ENCODE measurements around the gene MVB12B.

Gene MVB12B

GRCh38 chr9:126331964-126332748, 5.5 kb downstream of the MVB12B start:
- DNase-seq = no peak

- no peak for DNase-seq
Measured at GRCh38 chr9:126334721-126335621, 8.3 kb downstream of the MVB12B start.

GRCh38 chr9:126335837-126336735, 9.5 kb downstream of the MVB12B start:
- no peak for DNase-seq

DNA sequence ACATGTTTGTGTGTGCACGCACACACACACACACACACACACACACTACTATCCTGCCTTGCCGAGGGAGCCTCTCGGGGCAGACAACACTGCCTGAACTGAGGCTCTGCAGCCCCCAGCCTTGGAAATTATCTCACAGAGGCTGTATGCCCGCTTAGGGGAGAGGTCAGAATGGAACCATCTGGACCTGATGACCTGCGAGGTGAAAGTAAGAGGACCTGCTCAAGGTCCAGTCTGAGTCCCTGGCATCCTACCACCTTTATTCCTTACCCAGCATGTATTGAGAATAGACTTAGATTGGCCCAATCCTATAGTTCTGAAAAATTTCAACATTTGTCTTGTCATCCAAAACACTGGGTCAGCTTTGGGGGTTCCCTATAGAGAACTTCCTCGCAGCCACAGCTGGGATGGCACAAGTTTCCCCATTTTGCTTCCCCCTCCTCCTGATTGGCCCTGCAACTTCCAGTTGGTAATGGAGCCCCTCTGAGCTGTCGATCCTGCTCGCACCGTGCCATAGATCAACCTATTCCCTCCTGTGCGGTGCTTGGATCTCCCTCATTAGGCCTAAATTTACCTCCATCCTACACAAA, 10.2 kb downstream of the MVB12B start:
- no peak for DNase-seq

DNA sequence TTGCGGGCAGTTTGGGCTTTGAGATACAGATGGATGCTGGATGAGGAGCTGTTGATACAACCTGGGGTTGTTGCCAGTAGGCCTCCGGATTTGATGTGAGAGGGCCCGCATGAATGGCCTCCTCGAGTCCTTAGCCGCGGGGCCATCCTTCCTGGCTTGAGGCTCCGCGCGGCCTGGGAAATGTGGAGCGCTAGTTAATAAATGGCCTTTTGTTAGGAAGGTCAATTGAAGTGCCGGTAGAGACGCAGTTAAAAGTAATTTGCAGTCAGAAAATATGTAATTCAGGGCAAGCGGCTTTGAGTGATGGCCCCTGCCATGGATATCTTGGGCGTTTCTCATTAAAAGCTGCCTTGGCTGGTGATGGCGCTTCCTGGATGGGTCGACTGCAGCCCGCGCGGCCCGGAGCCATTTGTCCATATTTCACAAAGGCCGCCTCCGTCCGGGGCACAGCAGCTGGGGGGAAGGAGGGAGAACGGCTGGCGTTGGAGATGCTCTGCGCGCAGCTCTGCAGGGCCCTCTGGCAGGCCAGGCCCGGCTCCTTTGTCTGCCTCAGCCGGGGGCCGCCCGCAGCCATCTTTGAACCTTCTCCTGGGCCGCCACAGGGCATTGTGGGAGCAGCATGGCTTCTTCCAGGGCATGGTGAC, 11.2 kb downstream of the MVB12B start:
- no peak for DNase-seq

DNA sequence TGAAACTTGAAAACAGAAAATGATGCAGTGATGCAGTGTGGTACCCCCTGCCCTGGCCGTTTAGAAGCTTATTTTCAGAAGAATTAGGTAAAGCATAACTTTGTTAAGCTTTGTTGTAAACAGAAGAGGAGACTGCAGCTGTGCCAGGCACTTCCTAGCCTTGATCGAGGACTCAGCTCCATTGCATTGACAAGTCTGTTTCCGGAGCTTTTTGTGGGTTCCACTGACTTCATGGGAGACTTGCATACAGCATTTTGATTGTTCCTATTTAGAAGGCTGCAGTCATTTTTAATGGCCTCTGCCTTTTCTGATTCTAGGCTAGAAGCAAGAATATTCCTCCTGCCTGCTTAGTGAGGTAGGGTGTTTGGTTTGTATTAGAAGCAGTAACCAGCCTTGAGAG, 12.3 kb downstream of the MVB12B start:
- no peak for DNase-seq

- no peak for DNase-seq
Measured at GRCh38 chr9:126341426-126341825, 14.8 kb downstream of the MVB12B start.

DNA sequence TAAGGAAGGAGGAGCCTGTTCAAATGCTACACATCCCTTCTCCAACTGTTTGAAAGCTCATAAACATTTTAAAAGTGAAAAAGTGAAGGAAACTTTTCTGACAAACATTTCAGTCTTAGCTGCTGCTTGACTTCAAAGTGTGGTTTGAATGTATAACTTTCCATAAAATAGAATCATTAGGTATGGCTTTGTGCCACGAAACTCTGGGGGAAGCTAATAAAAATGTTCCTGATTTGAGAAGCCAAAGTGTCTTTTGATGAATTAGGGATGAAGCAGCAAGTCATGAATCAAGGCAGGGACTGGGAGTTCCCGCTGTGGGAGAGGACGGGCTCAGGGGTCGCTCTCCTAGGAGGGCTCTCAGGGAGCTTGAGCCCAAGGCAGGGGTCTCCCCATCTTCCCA, 15.3 kb downstream of the MVB12B start:
- DNase-seq = no peak

GRCh38 chr9:126342621-126343031, 16.0 kb downstream of the MVB12B start:
- DNase-seq = no peak

DNA sequence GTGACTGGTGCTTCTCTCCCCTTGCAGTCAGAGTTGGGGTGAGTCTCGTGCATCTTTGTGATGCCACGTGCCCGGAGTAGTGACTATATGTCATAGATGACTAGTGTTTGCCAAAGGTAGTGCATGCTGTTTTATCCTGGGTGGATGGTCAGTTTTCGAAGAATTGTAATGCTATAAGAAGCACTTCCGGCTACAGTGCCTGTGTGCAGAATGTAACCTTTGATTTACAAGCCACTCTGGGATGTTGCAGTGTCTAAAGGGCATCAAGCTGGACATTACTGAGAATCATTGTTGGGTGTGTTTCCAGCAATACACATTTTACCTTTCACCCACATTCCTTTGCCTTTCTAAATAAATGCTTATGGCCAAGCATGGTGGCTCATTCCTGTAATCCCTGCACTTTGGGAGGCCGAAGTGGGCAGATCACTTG, 16.7 kb downstream of the MVB12B start:
- no peak for DNase-seq

GRCh38 chr9:126346031-126346430, 19.4 kb downstream of the MVB12B start:
- no peak for DNase-seq

GRCh38 chr9:126347093-126347492, 20.5 kb downstream of the MVB12B start:
- DNase-seq = no peak

GRCh38 chr9:126347911-126348760, 21.5 kb downstream of the MVB12B start:
- no peak for DNase-seq

- no peak for DNase-seq
Measured at GRCh38 chr9:126348911-126349550, 22.4 kb downstream of the MVB12B start.

DNA sequence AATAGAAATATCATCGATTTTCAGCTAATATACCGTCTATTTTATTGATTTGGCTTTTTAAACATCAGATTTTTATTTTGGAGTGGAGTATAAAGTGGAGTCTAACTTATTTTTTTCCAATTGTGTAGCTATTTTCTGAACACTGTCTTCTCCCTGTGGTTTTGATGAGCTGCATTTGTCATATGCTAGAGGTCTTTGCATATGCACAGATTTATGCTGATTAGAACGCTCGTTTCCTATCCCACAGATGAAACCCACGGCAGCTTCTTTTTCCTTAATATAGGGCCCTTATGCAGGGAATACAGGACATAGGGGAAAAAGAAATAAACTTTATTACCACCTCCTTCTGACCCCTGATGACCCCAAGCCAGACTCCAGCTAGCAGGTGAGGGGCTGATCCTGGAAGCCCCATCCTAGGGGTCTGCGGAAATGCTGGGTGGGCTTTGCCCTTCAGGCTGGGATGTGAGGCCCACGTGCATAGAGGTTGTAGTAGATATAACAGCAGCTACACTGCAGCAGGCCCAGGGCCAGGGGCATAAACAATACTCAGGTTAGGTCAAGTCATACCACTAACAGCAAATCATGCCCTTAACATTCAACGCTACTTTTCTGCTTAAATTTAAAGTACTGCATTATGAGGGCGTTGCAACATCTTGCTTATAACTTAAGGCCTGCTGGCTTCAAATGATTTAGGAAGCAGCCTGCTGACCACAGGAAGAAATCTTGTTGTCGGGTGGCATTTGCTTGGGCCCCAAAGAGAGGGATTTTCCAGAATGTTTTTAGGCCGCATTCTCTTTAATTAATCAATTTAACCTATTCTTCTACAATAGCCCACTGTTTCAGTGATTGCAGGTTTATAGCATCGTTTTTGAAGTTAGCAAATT, 28.5 kb downstream of the MVB12B start:
- DNase-seq = no peak

- DNase-seq = no peak
Measured at GRCh38 chr9:126357074-126357473, 30.4 kb downstream of the MVB12B start.

- no peak for DNase-seq
Measured at GRCh38 chr9:126360073-126360472, 33.4 kb downstream of the MVB12B start.

DNA sequence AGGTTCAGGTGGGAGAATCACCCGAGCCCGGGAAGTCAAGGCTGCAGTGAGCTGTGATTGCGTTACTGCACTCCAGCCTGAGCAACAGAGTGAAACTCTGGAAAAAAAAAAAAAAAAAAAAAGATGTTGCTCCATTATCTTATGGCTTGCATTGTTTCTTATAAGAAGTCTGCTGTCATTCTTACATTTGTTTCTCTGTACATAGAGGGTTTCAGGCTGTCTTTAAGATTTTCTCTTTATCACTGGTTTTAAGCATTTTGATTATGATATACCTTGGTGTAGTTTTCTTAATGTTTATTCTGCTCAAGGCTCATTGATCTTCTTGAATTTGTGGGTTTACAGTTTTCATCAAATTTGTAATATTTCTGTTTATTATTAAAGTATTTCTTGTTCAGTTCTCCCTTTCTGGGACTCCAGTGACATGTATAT, 35.2 kb downstream of the MVB12B start:
- no peak for DNase-seq

GRCh38 chr9:126363250-126363649, 36.6 kb downstream of the MVB12B start:
- DNase-seq = no peak

All from NCI-H1694 (cell line).